ENCODE results near the gene BICDL1. TPM values are rescaled to one million over a fixed set of nuclear protein-coding genes. Genes with fewer than 3 reads are reported as not detected.
A peak's percentile ranks its signal among the peaks of the same experiment; 100 is the strongest.
"Not testable (repeated sequence)": the region's sequence is repeated elsewhere in the genome, so short reads cannot be mapped to it uniquely, and the experiment has no call there.

Gene BICDL1
- total RNA-seq, 1 experiment from 2014 or later, result 13.5 TPM

DNA sequence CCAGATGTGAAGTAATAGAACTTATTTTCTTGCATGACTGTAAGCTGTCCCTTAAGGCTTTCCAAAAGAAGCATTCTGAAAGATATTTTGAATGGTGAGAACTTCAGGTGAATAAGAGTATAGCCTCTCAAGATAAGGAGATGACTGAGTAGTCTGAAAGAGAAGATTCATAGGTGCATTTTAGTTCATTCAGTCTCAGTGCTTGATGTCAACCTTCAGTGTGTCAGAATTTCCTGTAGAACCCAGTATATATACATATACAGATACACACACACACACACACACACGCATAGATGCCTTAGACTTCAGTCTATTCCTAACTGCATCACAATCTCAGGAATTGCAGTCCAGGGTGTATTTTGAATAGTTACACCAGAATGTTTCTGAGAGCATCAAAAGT lies 7.4 kb downstream of the BICDL1 start:
- in situ Hi-C loops (cut with HindIII; ENCODE audit: low sequenced_read_pairs), result no loop called here
- no peak for DNase-seq (ENCODE audit: low spot score)

DNA sequence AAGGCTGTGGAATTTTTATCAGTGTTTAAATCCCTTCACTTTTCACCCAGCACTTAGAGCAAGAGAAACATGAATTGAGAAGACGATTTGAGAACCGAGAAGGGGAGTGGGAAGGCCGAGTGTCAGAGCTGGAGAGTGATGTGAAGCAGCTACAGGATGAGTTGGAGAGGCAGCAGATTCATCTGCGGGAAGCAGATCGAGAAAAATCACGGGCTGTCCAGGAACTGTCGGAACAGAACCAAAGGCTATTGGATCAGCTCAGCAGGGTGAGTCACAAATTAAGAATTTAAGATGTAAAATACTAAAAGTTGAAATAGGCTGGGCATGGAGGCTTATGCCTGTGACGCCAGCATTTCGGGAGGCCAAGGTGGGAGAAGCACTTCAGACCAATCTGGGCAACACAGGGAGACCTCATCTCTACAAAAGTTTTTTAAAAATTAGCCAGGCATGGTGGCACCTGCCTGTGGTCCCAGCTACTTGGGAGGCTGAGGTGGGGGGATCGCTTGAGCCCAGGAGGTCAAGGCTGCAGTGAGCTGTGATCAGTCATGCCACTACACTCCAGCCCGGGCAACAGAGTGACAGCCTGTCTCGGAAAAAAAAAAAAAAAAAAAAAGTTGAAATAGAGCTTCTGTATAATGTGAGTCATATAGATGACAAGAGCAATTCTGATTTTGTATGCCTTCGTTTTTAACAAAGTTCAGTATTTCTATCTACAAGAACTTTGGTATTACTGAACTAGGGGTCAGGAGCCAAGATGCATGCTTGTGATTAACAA lies 9.6 kb downstream of the BICDL1 start:
- in situ Hi-C loops (cut with HindIII; ENCODE audit: low sequenced_read_pairs), result no loop called here
- DNase-seq (ENCODE audit: low spot score), result no peak

DNA sequence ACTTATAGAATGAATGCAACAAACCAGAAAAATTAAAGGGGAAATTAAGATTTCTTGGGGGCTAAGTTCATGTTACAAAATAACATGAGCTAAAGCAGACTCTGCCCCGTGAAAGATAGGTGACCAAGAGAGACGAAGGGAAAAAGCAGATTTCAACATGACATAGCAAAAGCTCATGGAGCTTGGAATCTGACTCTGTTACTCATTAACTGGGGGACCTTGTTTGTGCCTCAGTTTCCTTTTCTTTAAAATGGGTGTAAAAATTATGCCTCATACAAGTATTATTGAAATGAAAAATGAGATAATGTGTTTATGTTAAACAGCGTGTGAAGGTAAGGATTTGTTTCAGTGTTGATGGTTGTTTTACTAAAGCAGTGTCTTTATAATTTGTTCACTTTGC lies 11.5 kb downstream of the BICDL1 start:
- in situ Hi-C loops (cut with HindIII; ENCODE audit: low sequenced_read_pairs), result no loop called here
- no peak for DNase-seq (ENCODE audit: low spot score)

DNA sequence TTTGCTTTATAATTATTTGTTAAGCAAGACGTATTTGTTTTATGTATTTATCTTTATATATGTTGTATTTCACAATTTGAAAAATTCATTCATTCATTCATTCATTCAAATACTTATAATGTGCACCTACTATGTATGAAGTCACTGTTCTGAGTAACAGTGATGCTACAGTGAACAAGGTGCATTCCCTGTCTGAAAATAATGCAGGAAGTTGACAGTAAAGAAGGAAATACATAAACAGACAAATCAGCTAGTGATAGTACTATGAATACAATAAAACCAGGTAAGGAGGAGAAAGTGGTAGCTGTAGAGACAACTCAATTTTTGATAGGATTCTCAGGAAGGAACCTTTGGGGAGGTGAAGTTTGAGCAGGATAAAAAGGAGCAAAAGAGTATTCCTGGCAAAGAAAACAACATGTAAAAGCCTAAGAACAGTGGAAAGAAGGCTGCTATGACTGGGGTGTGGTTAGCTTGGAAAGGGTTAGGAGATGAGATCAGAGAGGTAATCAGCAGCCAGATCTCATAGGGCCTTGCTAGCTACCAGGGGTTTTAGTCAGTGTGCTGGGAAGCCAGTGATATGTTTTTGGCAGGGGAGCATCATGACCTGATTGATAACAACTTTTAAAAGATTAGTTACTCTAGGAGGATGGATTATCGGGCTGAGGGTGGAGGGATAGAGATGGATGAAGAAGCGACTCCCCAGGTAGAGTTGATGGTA lies 17.4 kb downstream of the BICDL1 start:
- no peak for DNase-seq (ENCODE audit: low spot score)
- in situ Hi-C loops (cut with HindIII; ENCODE audit: low sequenced_read_pairs), result no loop called here

DNA sequence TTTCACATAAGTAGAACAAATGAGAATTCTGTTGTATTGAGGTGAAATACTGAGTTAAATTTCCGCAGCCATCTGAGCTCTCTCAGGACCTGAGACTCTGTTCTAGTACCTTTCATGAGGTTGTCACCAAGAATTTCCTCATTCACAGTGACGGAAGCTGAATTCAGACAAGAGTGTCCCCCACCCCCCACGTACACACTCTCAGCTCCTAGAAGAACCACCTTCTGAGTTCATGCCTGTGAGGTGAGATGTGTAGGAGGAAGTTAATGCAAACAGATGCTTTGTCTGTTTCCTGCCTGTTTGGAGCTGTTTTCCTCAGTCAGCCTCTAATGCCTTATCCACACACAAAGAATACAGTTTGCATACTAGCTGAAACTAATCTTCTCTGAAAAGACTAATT lies 18.2 kb downstream of the BICDL1 start:
- no peak for DNase-seq (ENCODE audit: low spot score)
- in situ Hi-C loops (cut with HindIII; ENCODE audit: low sequenced_read_pairs), result no loop called here

DNA sequence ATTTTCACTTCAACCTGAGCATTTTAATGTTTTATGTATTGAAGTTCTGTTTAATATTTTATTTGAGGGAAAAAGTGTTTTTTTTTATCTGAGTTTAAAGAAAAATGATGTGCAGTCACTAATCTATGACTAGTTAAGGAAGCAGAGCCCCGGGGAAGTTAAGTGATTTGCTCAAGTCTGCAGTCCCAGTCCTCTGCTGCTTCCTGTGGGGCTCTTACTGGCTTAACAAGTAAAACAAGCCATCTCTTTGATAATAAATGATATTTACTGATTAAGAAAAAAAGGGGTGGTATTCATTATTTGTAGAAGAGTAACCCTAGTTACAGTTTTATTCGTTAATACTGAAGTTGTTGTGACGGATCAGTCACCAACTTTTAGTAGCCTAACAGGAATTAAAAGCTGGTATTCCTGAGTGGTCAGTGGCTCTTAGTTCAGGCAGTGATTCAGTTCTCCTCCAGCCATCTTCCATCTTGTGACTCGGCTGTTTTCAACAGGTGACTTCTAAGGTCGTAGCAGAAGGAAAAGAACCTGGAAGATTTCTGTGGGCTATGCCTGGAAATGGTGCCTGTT lies 21.7 kb downstream of the BICDL1 start:
- in situ Hi-C loops (cut with HindIII; ENCODE audit: low sequenced_read_pairs), result no loop called here
- DNase-seq (ENCODE audit: low spot score), result no peak

DNA sequence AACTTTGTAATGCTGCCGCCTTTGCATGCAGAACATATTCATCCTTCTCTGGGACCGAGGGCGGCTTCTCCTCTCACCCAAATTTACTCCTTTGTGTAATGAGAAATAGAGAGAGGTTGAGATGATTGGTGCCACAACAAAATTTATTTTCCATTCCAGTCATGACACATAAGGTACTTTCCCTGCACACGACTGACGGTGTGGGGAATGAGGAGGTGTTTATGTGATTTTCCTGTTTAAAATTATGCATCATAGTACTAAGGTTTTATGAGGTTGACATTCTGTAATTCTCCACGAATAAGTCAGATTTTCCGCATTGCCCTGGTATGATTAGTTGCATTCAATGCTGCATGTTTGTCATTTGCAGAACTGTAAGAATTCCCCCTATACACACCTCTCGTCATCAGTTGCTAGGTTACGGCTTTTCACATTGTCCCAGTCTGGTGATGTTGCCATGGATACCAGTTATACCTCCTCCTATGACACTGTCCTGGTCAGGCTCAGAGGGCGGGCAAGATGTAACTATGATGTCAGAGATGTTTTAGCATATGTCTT lies 23.1 kb downstream of the BICDL1 start:
- in situ Hi-C loops (cut with HindIII; ENCODE audit: low sequenced_read_pairs), result no loop called here
- DNase-seq (ENCODE audit: low spot score), result peak; percentile 35

DNA sequence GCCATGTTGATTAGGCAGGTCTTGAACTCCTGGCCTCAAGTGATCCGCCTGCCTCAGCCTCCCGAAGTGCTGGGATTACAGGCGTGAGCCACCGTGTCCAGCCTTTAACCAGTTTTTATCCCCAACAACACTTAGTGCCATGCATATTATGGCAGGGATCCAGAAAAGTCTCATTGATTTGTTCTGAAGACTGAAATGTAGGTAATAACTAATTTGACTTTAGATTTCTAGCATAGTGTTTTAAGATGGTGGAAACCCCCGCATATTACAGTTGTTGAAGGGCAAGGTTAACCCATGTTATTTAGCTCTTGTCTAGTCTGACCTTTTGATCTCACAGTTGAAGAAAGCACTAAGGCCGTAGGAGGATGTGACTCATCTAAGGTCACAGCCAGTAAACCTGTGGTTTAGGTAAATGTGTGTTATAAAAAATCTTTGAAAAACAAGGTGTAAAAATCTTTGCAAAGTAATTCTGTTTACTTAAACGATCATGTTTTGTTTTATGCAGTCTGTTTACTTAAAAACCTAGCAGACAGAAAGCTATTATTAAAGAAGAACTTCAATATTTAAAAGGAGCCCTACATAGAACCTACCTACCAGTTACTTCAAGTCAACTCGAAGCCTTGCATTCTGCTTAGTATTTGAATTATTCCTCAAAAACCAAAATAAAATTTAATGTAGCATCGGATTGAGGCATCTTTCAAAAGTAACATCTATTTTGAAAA lies 24.8 kb downstream of the BICDL1 start:
- no peak for DNase-seq (ENCODE audit: low spot score)
- in situ Hi-C loops (cut with HindIII; ENCODE audit: low sequenced_read_pairs), result no loop called here

DNA sequence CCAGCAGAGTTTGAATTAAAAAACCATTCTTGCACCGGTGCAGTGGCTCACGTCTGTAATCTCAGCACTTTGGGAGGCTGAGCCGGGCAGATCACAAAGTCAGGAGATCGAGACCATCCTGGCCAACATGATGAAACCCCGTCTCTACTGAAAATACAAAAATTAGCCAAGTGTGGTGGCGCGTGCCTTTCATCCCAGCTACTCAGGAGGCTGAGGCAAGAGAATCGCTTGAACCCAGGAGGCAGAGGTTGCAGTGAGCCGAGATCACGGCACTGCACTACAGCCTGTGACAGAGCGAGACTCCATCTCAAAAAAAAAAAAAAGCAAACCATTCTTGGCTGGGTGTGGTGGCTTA lies 25.3 kb downstream of the BICDL1 start:
- DNase-seq (ENCODE audit: low spot score); in situ Hi-C loops (cut with HindIII; ENCODE audit: low sequenced_read_pairs): not testable (repeated sequence)

DNA sequence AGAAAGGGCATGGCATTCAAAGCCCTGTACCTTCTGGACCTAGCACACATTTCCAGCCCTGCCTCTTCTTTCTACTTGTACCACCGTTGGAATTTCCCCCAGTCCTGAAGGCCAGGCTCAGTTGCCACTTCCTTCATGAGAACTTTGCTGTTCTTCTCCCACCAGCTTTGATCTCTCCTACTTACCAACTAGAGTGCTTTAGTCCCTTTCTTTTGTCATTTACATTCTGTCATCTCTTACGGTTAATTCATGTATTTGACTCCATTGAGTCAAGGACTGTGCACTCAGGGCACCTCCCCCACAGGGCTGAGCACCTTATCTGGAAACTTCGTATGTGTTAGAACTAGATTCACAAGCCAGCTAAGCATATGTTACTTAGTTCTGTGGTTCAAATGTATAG lies 26.3 kb downstream of the BICDL1 start:
- in situ Hi-C loops (cut with HindIII; ENCODE audit: low sequenced_read_pairs), result no loop called here
- no peak for DNase-seq (ENCODE audit: low spot score)

DNA sequence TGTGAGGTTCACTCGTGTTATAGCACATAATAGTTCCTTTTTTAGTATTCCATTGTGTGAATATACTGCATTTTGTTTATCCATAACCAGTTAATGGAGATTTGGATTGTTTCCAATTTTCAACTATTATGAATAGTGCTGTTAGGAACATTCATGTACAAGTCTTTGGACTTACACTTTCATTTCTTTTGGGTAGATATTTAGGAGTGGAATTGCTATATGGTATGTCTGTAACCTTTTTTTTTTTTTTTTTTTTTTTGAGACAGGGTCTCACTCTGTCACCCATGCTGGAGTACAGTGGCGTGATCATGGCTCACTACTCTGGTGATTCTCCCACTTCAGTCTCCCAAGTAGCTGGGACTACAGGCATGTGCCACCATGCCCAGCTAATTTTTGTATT lies 27.2 kb downstream of the BICDL1 start:
- DNase-seq (ENCODE audit: low spot score); in situ Hi-C loops (cut with HindIII; ENCODE audit: low sequenced_read_pairs): not testable (repeated sequence)

DNA sequence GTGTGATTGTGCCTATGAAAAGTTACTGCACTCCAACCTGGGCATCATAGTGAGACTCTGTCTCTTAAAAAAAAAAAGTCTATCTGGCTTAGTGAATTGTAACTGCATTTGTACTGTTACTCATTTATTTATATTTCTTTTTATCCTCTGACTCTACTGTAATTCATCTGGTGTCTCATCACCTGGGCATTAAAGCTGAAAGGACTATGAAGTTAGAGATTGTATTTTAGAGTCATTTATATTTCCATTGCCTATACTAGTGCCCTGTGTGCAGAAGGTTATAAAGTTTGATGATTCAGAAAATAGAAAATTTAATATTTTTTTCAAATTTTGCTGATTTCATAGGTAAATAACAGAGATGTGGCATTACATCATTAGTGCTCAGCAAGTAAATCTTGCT lies 30.2 kb downstream of the BICDL1 start:
- in situ Hi-C loops (cut with HindIII; ENCODE audit: low sequenced_read_pairs), result no loop called here
- DNase-seq (ENCODE audit: low spot score), result no peak

DNA sequence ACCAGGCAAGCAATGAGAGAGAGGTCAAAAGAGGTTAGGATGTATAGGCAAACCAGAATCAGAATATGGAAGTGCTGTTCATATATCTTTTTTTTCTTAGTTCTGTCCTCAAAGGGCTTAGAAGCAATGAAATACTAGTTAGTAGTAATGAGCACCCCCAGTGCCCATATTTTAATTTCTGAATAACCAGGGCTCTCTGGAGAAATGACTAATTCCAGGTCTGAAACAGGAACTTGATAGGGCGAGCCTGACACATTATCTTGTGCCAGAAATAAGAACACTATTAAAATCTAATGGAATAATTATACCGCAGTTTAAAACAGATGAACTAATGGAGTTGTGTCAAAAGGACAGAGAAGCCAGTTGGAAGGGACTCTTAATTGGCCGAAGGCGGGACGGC lies 30.9 kb downstream of the BICDL1 start:
- no peak for DNase-seq (ENCODE audit: low spot score)
- in situ Hi-C loops (cut with HindIII; ENCODE audit: low sequenced_read_pairs), result no loop called here

DNA sequence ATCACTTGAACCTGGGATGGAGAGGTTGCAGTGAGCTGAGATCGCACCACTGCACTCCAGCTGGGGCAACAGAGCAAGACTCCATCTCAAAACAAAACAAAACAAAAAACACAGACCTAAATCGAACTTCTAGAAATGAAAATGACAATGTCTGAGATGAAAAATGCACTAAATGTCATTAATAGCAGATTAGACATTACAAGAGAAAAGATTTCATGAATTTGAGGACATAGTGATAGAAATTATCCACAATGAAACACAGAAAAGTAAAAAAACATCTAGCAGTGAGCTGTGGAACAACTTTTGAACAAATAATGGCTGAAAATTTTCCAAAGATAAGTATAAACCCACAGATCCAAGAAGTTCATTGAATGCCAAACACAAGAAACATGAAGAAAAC lies 35.2 kb downstream of the BICDL1 start:
- DNase-seq (ENCODE audit: low spot score), result no peak
- in situ Hi-C loops (cut with HindIII; ENCODE audit: low sequenced_read_pairs), result no loop called here

DNA sequence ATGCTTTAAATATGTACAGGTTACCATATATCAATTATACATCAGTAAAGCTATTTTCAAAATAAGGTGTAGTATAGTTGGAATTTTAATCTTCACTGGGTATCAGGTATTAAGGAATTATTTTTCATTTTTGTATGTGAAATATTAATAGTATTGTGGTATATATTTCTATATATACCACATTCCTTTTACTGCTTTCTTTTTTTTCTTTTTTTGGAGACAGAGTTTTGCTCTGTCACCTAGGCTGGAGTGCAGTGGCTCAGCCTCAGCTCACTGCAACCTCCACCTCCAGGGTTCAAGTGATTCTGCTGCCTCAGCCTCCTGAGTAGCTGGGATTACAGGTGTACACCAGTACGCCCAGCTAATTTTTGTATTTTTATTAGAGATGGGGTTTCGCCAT lies 36.6 kb downstream of the BICDL1 start:
- in situ Hi-C loops (cut with HindIII; ENCODE audit: low sequenced_read_pairs), result no loop called here
- DNase-seq (ENCODE audit: low spot score), result no peak

DNA sequence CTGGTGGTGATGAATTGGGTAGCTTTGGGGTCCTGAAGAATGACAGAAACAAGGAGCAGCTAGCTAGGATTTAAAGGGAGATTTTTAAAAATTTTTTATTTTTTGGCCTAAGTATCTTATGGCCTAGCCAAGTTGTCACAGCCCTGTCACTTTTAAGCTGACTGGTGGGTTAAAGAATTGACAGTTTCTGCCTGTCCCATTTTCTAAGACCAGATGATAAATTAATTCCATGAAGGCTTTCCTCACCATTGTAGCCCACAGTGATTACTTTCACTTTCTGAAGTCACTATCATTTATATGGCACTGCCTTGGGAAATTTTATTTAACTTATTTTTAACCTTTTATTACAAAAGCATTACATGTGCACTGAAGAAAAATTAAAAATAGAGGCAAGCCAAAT lies 43.2 kb downstream of the BICDL1 start:
- in situ Hi-C loops (cut with HindIII; ENCODE audit: low sequenced_read_pairs), result no loop called here

DNA sequence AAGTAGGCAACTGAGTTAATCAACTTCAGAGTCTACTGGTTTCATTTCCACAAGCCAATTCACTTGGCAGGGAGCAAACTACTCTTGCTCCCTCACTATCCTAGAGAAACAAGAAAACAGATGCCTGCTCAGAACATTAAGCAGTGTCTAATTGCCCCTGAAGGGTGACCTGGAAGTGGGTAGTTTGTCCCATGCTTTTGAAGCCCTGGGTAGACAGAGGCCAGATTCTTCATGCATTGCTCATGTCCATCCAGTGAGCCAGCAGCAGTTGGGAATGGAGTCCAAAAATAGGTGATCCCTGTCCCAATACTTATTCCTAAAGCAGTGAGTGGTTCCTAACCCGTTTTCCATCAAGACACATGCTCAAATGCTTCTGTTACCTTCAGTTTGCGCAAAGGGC lies 48.8 kb downstream of the BICDL1 start:
- no peak for DNase-seq (ENCODE audit: low spot score)
- in situ Hi-C loops (cut with HindIII; ENCODE audit: low sequenced_read_pairs), result no loop called here

More for the DNA sequence above, 43.2 kb downstream of the BICDL1 start:
- no peak for DNase-seq (ENCODE audit: low spot score)

DNA sequence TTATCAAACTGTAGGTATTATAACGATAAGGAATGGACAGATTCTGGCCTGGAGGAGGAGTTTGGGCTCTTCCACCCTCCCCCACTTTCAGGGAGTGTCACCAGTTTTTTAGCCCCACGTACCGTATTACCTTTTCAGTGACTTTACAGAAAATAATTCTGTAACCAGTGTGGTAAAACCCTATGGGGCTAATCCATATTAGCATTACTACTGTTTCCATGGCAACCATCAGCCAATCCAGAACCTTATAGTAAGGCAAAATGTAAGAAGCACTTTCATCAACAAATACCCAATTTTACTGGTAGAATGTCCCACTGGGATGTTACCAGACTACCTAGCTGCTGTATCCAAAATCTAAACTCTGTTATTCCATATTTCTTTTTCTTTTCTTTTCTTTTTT lies 50.7 kb downstream of the BICDL1 start:
- DNase-seq (ENCODE audit: low spot score), result no peak
- in situ Hi-C loops (cut with HindIII; ENCODE audit: low sequenced_read_pairs), result no loop called here

DNA sequence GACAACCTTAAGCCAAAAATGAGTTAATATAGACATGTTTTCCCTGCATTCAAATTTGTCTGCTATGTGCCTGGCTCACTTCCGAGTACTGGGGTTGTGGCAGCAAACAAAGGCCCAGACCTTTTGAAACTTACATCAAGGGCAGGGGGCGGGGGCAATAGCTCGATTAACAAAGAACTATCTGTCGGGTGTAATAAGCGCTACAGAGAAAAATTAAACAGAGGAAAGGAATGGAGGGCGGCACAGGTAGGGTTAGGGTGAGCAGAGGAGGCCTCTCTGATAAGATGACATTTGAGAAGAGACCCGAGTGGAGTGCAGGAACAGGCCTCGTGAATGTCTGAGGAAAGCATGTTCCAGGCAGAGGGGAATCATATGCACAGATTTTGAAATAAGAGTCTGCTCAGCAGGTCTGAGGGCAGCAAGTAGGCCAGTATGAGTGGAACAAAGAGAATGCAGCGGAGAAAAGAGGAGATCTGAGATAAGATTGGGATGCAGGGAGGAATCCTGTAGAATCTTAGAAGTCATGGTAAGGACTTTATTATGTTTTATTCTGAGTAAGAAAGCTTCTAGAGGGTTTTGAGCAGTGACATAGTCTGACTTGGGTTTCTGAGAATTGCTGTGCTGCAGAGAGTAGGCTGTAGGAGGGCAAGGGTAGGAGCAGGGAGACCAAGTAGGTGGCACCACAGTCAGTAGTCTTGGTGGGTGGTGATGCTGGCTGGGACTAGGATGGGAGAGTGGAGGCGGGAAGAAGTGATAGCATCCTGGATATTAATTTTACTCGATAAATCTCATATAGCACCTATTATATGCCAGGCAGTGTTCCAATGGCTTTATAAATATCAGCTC lies 52.6 kb downstream of the BICDL1 start:
- in situ Hi-C loops (cut with HindIII; ENCODE audit: low sequenced_read_pairs), result no loop called here
- DNase-seq (ENCODE audit: low spot score), result no peak

Measured in G401 (cell line).